GM13976 (cell line): ENCODE results near the gene TAS2R46.
"Not testable (repeated sequence)": the region's sequence is repeated elsewhere in the genome, so short reads cannot be mapped to it uniquely, and the experiment has no call there.

Source experiments
- DNase-seq: peaks from one replicate; pipeline ENCODE4 v3.0.0; 2012; ENCODE audit warnings: low spot score
- in situ Hi-C: fragments of 300-500 bp; cut with MboI; formaldehyde crosslinking; loops from one replicate; pipeline ENCODE4 v1.12.0; 2022; ENCODE audit warnings: low sequenced_read_pairs, mixed read lengths, inconsistent platforms; ENCODE audit not compliant: unreplicated experiment
- TF ChIP-seq, protein P1 (sequence below): IDR thresholded peaks from 2 replicates; pipeline ENCODE4 v1.5.1; 2012; ENCODE audit warnings: borderline replicate concordance, mild to moderate bottlenecking; ENCODE audit not compliant: insufficient read depth; ENCODE audit errors: extremely low read depth, missing control alignments, control extremely low read depth

The TAS2R46 gene

DNA sequence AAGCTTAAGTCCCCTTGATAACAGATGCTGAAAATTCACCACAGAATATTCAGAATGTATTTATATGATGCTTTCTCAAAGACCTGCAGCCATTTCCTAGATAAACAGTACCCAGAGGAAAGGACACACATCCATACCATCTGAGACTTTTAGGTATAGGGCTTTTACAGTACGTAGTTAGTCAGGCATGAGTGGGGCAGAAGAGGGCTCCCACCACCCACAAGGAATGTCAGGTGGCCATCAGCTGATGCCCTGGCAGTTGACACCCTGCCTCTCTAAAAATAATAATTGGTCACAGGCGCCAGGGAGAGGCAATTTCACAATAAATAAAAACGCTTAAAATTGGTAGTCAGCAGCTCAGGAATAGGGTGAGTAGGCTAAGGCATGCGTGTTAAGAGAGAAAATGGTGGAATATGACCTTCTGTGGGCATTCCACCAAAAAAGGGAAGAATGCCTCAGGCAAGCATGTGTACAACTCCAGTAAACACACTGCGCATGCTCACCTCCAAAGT is 7.8 kb upstream of the TAS2R46 start:
- in situ Hi-C loops: no loop called here
- TF ChIP-seq, protein P1, sequence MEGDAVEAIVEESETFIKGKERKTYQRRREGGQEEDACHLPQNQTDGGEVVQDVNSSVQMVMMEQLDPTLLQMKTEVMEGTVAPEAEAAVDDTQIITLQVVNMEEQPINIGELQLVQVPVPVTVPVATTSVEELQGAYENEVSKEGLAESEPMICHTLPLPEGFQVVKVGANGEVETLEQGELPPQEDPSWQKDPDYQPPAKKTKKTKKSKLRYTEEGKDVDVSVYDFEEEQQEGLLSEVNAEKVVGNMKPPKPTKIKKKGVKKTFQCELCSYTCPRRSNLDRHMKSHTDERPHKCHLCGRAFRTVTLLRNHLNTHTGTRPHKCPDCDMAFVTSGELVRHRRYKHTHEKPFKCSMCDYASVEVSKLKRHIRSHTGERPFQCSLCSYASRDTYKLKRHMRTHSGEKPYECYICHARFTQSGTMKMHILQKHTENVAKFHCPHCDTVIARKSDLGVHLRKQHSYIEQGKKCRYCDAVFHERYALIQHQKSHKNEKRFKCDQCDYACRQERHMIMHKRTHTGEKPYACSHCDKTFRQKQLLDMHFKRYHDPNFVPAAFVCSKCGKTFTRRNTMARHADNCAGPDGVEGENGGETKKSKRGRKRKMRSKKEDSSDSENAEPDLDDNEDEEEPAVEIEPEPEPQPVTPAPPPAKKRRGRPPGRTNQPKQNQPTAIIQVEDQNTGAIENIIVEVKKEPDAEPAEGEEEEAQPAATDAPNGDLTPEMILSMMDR: no peak
- no peak for DNase-seq

DNA sequence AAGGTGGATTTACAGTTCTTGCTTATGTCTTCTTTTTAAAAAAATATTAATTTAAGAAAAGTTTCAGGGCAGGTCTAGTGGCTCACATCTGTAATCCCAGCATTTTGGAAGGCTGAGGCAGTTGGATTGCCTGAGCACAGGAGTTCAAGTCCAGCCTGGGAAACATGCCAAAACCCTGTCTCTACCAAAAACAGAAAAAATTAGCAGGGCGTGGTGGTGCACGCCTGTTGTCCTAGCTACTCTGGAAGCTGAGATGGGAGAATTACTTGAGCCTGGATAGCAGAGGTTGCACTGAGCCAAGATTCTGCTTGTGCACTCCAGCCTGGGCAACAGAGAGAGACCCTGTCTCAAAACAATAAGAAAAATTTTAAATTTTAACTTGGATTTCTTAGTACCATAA is 5.4 kb upstream of the TAS2R46 start:
- DNase-seq: no peak
- TF ChIP-seq, protein P1: no peak
- in situ Hi-C loops: no loop called here

DNA sequence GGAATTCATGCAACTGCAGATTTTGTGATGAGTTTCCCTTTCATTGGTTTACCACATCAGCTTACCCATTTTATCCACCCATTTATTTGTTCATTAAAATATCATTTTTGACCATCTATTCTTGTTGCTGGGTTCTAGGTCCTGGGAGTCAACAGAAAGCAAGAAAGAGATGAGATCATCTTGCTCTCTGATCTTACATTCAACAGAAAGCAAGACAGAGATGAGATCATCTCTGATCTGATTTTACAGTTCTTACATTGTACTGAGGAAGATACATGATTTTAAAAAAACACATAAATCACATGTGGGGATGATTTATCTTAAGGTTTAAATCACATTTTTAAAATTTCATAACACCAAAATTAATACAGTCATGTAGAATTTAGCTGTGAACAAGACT is 2.3 kb downstream of the TAS2R46 start:
- in situ Hi-C loops: no loop called here
- DNase-seq: no peak
- TF ChIP-seq, protein P1: no peak

DNA sequence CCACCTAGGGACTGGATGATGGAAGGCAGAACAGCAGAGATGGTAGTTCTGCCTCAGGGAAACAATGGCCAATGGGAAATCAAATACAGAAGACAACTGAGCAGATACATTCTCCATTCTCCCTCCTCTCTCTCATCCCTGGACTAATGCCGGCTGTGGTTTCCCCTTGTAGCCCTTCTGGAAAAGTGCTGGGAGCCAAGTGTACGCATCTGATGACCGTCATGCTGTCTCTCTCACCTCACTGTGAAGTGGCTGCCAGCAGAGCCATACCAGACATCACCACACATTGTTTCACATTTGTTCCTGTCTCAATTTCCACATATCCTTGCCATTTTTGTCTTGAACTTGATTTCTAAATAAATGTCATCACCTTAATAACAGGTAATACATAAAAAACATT is 3.1 kb downstream of the TAS2R46 start:
- in situ Hi-C loops: no loop called here
- no peak for DNase-seq
- TF ChIP-seq, protein P1: no peak

DNA sequence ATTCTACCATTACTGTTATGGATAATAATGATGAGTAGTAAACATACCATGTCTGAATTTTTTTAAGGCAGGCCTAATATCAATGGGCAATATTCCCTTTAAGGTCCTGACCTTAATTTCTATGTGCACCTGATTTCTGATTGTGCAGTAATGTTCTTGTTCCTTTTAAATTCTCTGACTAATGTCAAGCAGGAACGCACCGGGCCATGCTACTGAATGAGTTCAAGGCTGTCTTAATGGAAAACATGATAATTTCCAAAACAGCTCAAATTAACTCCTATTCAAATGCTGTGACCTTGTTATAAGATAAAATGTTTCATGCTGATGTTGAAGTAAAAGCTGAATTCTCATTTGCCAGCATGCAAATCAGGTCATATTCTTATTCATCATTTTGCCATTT is 6.8 kb downstream of the TAS2R46 start:
- TF ChIP-seq, protein P1: no peak
- DNase-seq: no peak
- in situ Hi-C loops: no loop called here

DNA sequence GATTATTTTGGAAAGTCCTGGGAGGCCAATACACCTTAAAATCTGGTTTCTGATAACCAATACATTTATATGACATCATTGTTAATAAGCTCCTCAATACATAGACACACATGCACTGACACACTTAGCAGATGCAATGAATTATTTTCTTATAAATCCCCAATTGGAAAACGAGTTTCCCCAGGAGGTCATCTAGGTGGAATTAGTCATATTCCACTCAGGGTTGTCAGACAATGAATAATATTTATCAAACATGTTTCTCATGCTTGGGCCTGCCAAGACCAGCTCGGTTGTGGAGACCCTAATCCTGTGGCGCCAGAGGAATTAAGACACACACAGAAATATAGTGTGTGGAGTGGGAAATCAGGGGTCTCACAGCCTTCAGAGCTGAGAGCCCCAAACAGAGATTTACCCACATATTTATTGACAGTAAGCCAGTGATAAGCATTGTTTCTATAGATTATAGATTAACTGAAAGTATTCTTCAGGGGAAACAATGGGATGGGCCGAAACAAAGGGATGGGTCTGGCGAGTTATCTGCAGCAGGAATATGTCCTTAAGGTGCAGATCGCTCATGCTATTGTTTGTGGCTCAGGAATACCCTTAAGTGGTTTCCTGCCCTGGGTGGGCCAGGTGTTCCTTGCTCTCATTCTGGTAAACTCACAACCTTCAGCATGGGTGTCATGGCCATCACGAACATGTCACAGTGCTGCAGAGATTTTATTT is 12.1 kb downstream of the TAS2R46 start:
- in situ Hi-C loops, DNase-seq: not testable (repeated sequence)

DNA sequence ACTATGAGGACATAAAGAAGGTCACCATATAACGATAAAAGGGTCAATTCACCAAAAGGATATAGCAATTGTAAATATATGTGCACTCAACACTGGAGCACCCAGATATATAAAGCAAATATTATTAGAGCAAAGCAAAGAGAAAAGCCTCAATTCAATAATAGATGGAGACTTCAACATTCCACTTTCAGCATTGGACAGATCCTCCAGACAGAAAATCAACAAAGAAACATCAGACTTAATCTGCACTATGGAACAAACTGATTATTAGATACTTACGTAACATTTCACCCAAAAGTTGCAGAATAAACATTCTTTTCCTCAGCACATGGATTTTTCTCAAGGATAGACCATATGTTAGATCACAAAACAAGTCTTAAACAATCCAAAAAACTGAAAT is 20.7 kb downstream of the TAS2R46 start:
- in situ Hi-C loops, DNase-seq: not testable (repeated sequence)

DNA sequence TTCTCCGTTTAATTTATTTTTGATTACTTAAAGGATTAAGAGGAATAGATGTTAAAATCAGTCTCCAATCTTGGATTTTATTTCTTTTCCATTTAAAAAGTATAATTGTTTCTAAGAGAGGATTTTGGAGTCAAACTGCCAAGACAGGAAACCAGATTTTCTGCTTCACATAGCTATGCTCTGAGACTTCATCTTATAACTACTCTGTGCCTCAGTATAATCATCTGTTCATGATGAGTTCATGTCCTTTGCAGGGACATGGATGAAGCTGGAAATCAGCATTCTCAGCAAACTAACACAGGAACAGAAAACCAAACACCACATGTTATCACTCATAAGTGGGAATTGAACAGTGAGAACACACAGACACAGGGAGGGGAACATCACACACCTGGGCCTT is 21.9 kb downstream of the TAS2R46 start:
- TF ChIP-seq, protein P1: no peak
- in situ Hi-C loops: no loop called here
- no peak for DNase-seq
